Neural progenitor cell (in vitro differentiated cells): ENCODE measurements around the gene DVL2. TPM values are rescaled to one million over a fixed set of nuclear protein-coding genes. Genes with fewer than 3 reads are reported as not detected.

Experiments used
- DNase-seq: peaks from one replicate; pipeline ENCODE4 v3.0.0-alpha.2; 2016; ENCODE audit warnings: low spot score
- H2AFZ ChIP-seq: fragments of 200-600 bp; sonication (generic); replicated peaks from 2 replicates; pipeline ENCODE4 v1.6.1; 2016; ENCODE audit warnings: antibody characterized with exemption
- H3F3A ChIP-seq: fragments of 200-600 bp; sonication (generic); 2 replicates; pipeline ENCODE4 v1.6.1; 2016; ENCODE audit warnings: antibody characterized with exemption, low read depth
- H3K27ac ChIP-seq: fragments of 200-600 bp; sonication (generic); 2 replicates; pipeline ENCODE4 v1.5.1; 2016; ENCODE audit warnings: mild to moderate bottlenecking
- H3K27me3 ChIP-seq: fragments of 200-600 bp; sonication (generic); 2 replicates; pipeline ENCODE4 v1.6.1; 2016; ENCODE audit warnings: mild to moderate bottlenecking, moderate library complexity
- H3K36me3 ChIP-seq: fragments of 200-600 bp; sonication (generic); 2 replicates; pipeline ENCODE4 v1.5.1; 2016
- H3K4me1 ChIP-seq: fragments of 200-600 bp; sonication (generic); 2 replicates; pipeline ENCODE4 v1.6.1; 2016; ENCODE audit warnings: mixed run types
- H3K4me2 ChIP-seq: fragments of 200-600 bp; sonication (generic); 2 replicates; pipeline ENCODE4 v1.6.1; 2016
- H3K4me3 ChIP-seq: fragments of 200-600 bp; sonication (generic); 2 replicates; pipeline ENCODE4 v1.5.1; 2016
- H3K79me2 ChIP-seq: fragments of 200-600 bp; sonication (generic); 2 replicates; pipeline ENCODE4 v1.6.1; 2016; ENCODE audit warnings: low read depth
- H3K9ac ChIP-seq: fragments of 200-600 bp; sonication (generic); 2 replicates; pipeline ENCODE4 v1.6.1; 2016
- H3K9me3 ChIP-seq: fragments of 200-600 bp; sonication (generic); 2 replicates; pipeline ENCODE4 v1.5.1; 2016; ENCODE audit warnings: low read depth
- H4K20me1 ChIP-seq: fragments of 200-600 bp; sonication (generic); 2 replicates; pipeline ENCODE4 v1.6.1; 2016; ENCODE audit warnings: low read depth
- H3K27ac Mint-ChIP-seq: 3 replicates; pipeline ENCODE4 v1.8.0; 2021; ENCODE audit warnings: mixed read lengths
- H3K27me3 Mint-ChIP-seq: 2 replicates; pipeline ENCODE4 v1.8.0; 2022; ENCODE audit warnings: low read depth, mild to moderate bottlenecking, inconsistent platforms, moderate library complexity, mixed read lengths; ENCODE audit not compliant: insufficient read depth
- H3K36me3 Mint-ChIP-seq: 3 replicates; pipeline ENCODE4 v1.8.0; 2021; ENCODE audit warnings: mixed read lengths
- H3K4me1 Mint-ChIP-seq: 3 replicates; pipeline ENCODE4 v1.8.0; 2021; ENCODE audit warnings: mixed read lengths
- H3K4me3 Mint-ChIP-seq: 3 replicates; pipeline ENCODE4 v1.8.0; 2021; ENCODE audit warnings: mild to moderate bottlenecking, moderate library complexity, mixed read lengths
- H3K9me3 Mint-ChIP-seq: 3 replicates; pipeline ENCODE4 v1.8.0; 2020; ENCODE audit warnings: mixed read lengths
- CTCF ChIP-seq: fragments of 200-600 bp; sonication (generic); IDR thresholded peaks from 2 replicates; pipeline ENCODE4 v1.5.1; 2017; ENCODE audit warnings: antibody characterized with exemption, mild to moderate bottlenecking
- EZH2 ChIP-seq: fragments of 200-600 bp; sonication (generic); IDR thresholded peaks from 2 replicates; pipeline ENCODE4 v1.6.1; 2017; ENCODE audit warnings: antibody characterized with exemption, mild to moderate bottlenecking, moderate library complexity
- EZH2phosphoT487 ChIP-seq: fragments of 200-600 bp; sonication (generic); IDR thresholded peaks from 2 replicates; pipeline ENCODE4 v1.6.1; 2017; ENCODE audit warnings: antibody characterized with exemption
- total RNA-seq: library from RNA; depleted of rRNA; stranded (reverse); fragments of >200 nt; gene quantifications from 2 replicates; pipeline ENCODE4 v1.2.3, GENCODE V29; 2015; ENCODE audit warnings: low replicate concordance

Gene DVL2
- total RNA-seq, 1 donor from 2014 or later: 43.9 TPM

- Histone ChIP-seq H3K4me3 (no peak overlapping the region), H3K4me1 (peaks cover 4% of the 10 kb centered on the region), H4K20me1 (peaks cover 16% of the 10 kb centered on the region), H3K9ac (no peak overlapping the region), H3K9me3 (no peaks in the 10 kb centered on the region), H3K79me2 (no peaks in the 10 kb centered on the region), H2AFZ (no peak overlapping the region), H3K27ac (no peak overlapping the region), H3K36me3 (no peaks in the 10 kb centered on the region), H3K27me3 (peaks cover 47% of the 10 kb centered on the region), H3F3A (peaks cover 16% of the 10 kb centered on the region), H3K4me2 (no peak overlapping the region)
- Mint-ChIP-seq H3K36me3 (no peaks in the 10 kb centered on the region), H3K27me3 (peaks cover 14% of the 10 kb centered on the region), H3K4me1 (peaks cover 18% of the 10 kb centered on the region), H3K9me3 (peaks cover 1% of the 10 kb centered on the region), H3K27ac (no peak overlapping the region), H3K4me3 (no peak overlapping the region)
- no peak for TF ChIP-seq EZH2phosphoT487
- no peak for TF ChIP-seq EZH2
- TF ChIP-seq CTCF: no peak
- no peak for DNase-seq
These were observed 45.1 kb upstream of the DVL2 start for GRCh38 chr17:7279448-7279847.

GRCh38 chr17:7266784-7267183 is 32.5 kb upstream of the DVL2 start:
- peaks cover 19% of the 10 kb centered on the region for H3F3A ChIP-seq
- H3K27ac ChIP-seq: no peak overlapping the region
- no peak overlapping the region for H2AFZ ChIP-seq
- no peak overlapping the region for H3K4me3 ChIP-seq
- Mint-ChIP-seq H3K36me3 (no peaks in the 10 kb centered on the region), H3K4me1 (peaks cover 8% of the 10 kb centered on the region), H3K4me3 (peak overlapping the region; percentile 5), H3K9me3 (no peaks in the 10 kb centered on the region), H3K27me3 (peaks cover 32% of the 10 kb centered on the region), H3K27ac (peak overlapping the region; percentile 12)
- H4K20me1 ChIP-seq: no peaks in the 10 kb centered on the region
- H3K4me2 ChIP-seq: no peak overlapping the region
- DNase-seq: no peak
- TF ChIP-seq CTCF: no peak
- TF ChIP-seq EZH2: no peak
- no peak for TF ChIP-seq EZH2phosphoT487
- H3K4me1 ChIP-seq: peaks cover 14% of the 10 kb centered on the region
- no peaks in the 10 kb centered on the region for H3K79me2 ChIP-seq
- no peaks in the 10 kb centered on the region for H3K36me3 ChIP-seq
- H3K27me3 ChIP-seq: peaks cover 28% of the 10 kb centered on the region
- H3K9me3 ChIP-seq: no peaks in the 10 kb centered on the region
- no peak overlapping the region for H3K9ac ChIP-seq

GRCh38 chr17:7263801-7264078 is 29.4 kb upstream of the DVL2 start:
- Histone ChIP-seq H2AFZ (peak overlapping the region; percentile 86), H3F3A (peaks cover 32% of the 10 kb centered on the region), H3K36me3 (no peaks in the 10 kb centered on the region), H3K4me2 (peak overlapping the region; percentile 79), H3K27me3 (peaks cover 49% of the 10 kb centered on the region), H3K4me1 (peaks cover 14% of the 10 kb centered on the region), H3K9me3 (no peaks in the 10 kb centered on the region), H4K20me1 (peaks cover 11% of the 10 kb centered on the region), H3K9ac (no peak overlapping the region), H3K4me3 (peak overlapping the region; percentile 40), H3K79me2 (no peaks in the 10 kb centered on the region), H3K27ac (no peak overlapping the region)
- Mint-ChIP-seq H3K4me1 (peaks cover 8% of the 10 kb centered on the region), H3K27me3 (peaks cover 54% of the 10 kb centered on the region), H3K9me3 (no peaks in the 10 kb centered on the region), H3K4me3 (no peak overlapping the region), H3K27ac (no peak overlapping the region), H3K36me3 (peaks cover 8% of the 10 kb centered on the region)
- TF ChIP-seq EZH2 (no peak), CTCF (no peak), EZH2phosphoT487 (no peak)
- no peak for DNase-seq
